Measurements from ENCODE around the gene CACNA1H. TPM values are rescaled to one million over a fixed set of nuclear protein-coding genes. Genes with fewer than 3 reads are reported as not detected.
A peak's percentile ranks its signal among the peaks of the same experiment; 100 is the strongest.

Gene CACNA1H
- total RNA-seq, 1 donor from 2014 or later = 4.2 TPM

DNA sequence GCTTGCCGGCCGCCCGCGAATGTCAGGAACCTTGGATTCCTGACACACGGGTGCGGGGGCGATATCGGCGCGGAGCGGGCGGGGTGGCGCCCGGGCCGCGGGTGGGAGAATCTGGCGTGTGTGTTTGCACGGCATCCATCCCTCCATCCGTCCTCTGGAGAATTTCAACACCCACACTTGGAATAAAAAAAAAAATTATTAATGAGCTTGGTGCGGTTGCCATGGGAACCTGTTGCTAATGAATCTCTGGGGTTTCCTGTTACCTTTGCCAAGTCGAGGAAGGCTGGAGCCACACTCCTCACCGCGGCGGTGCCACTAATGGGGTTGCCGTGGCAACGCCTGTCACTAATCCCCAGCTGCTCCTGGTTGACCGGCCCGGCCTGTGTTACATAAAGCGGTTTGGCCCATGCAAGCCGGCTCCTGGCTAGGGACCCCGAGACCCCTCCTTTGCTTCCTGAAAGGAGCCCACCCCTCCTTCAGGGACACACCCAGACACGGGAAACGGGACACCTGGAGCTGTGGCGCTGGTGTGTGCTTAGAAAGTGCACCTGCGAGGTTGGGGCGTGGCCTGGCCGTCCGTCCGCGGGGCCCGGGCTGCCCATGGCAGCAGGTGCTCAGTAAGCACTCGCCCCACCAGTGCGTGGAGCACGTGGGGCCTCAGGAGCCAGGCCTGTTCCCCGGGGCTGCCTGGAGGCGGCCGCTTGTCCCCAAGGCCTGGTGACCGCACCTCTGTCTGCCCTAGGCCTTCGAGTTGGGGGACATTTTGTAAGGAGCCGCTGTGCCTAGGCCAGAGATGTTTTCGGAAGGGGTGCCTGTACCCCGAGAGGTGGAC lies 14.6 kb downstream of the CACNA1H start:
- intact Hi-C loops (cut with DNase I) = no loop called here

GRCh38 chr16:1168837-1169236 lies 15.9 kb downstream of the CACNA1H start:
- no peak for DNase-seq
- ATAC-seq (ENCODE audit: poor library complexity) = no peak
- intact Hi-C loops (cut with DNase I) = no loop called here

More for the DNA sequence above, 14.6 kb downstream of the CACNA1H start:
- no peak for DNase-seq
- no peak for ATAC-seq (ENCODE audit: poor library complexity)

GRCh38 chr16:1169285-1170075 lies 16.6 kb downstream of the CACNA1H start:
- DNase-seq = no peak
- ATAC-seq (ENCODE audit: poor library complexity) = peak; percentile 33
- intact Hi-C loops (cut with DNase I) = no loop called here

DNA sequence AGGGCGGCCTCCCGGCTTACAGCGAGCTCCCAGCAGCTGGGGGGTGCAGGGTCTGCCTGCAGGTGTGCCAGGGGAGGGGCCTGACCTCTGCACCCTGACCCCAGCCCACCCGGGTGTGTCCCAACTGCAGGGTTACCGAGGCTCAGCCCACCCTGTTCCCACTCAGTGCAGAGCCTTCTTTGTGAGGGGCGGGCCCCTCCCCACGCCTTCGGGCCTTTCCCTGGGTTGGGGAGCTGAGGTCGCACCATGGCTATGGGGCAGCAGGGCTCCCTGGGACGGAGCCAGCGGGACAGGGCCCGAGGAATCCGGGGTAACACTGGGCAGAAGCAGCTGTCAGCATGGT lies 17.1 kb downstream of the CACNA1H start:
- ATAC-seq (ENCODE audit: poor library complexity) = no peak
- DNase-seq = no peak

DNA sequence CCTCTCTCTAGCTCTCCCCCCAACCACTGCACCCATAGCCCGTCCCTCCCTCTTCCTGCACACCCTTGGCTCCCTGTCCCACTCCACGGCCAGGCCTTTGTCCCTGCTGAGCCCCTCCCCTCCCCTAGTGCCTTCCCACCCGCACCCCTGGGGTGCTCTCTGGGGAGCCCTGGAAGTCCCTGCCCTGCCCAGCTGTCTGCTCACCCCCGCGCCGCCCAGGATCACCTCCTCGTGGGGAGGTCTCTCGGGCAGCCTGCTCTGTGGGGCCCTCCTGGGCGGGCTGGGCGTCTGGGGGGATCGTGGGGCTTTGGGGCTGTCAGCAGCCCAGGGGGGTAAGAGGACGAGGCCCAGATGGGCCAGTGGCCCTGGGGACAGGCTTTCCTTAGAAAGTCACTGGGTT lies 18.1 kb downstream of the CACNA1H start:
- ATAC-seq (ENCODE audit: poor library complexity) (no peak), DNase-seq (no peak)
- intact Hi-C loops (cut with DNase I) = no loop called here

More for the DNA sequence above, 17.1 kb downstream of the CACNA1H start:
- intact Hi-C loops (cut with DNase I) = no loop called here

GRCh38 chr16:1171854-1172428 lies 19.0 kb downstream of the CACNA1H start:
- intact Hi-C loops (cut with DNase I) = no loop called here
- DNase-seq = no peak
- ATAC-seq (ENCODE audit: poor library complexity) = no peak

- no peak for ATAC-seq (ENCODE audit: poor library complexity)
- intact Hi-C loops (cut with DNase I) = no loop called here
- no peak for DNase-seq
Observed at GRCh38 chr16:1172651-1173050, 19.7 kb downstream of the CACNA1H start.

DNA sequence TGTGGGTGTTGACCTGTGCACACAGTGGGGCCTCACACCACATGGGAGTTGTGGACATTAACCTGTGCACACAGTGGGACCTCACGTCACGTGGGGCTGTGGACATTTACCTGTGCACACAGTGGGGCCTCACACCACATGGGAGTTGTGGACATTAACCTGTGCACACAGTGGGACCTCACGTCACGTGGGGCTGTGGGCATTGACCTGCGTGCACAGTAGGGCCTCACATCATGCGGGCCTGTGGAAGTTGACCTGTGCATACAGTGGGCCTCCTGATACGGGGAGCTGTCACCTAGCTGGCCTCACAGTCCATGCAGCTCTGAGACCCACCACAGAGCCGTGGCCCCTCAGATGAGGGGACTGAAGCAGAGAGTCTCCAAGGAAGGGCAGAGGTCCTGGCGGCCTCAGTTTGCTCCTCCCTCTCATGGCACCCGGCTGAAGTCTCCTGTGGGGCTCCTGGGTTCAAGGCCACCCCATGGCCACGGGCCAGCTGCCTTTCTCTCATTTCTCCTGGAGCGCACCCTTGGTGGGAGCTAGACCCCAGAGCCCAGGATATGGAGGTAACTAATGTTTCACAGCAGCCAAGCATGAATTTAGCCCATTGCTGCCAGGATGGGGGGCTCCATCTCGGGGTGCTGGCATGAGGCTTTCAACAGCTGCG lies 21.0 kb downstream of the CACNA1H start:
- DNase-seq (no peak), ATAC-seq (ENCODE audit: poor library complexity) (no peak)
- intact Hi-C loops (cut with DNase I) = no loop called here

DNA sequence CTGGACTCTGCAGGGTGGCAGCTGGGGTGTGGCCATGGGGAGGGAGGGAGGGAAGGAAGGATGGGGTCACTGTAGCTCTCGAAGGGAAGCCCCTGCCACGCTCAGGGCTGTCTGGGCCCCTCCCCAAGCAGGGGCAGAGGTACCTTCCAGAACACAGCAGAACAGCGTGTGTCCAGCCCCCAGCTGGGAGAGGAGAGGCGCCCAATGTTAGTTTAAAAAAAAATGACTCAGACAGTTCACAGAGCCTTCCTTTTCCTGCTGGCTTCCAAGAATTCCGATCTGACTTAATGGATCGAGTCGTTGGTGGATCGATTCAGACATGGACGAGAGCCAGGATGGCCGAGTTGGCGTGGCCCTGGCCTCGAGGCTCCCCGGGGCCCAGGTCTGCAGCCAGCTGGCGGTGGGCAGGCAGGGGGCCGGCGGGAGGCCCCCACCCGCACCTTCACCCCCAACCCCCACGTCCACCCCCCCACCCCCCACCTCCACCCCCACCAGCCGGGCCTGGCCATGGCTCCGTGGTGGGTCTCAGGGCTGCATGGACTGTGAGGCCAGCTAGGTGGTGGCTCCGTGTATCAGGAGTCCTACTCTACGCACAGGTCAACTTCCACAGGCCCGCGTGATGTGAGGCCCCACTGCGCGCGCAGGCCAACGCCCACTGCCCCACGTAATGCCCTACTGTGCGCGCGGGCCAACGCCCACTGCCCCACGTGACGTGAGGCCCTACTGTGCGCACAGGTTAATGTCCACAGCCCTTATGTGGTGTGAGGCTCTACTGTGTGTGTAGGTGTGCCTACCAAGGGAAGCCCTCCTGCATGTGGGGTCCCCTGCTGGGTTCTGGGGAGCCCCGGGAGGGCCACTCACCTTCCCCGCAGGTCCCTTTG lies 21.8 kb downstream of the CACNA1H start:
- intact Hi-C loops (cut with DNase I) = no loop called here
- DNase-seq (no peak), ATAC-seq (ENCODE audit: poor library complexity) (no peak)

DNA sequence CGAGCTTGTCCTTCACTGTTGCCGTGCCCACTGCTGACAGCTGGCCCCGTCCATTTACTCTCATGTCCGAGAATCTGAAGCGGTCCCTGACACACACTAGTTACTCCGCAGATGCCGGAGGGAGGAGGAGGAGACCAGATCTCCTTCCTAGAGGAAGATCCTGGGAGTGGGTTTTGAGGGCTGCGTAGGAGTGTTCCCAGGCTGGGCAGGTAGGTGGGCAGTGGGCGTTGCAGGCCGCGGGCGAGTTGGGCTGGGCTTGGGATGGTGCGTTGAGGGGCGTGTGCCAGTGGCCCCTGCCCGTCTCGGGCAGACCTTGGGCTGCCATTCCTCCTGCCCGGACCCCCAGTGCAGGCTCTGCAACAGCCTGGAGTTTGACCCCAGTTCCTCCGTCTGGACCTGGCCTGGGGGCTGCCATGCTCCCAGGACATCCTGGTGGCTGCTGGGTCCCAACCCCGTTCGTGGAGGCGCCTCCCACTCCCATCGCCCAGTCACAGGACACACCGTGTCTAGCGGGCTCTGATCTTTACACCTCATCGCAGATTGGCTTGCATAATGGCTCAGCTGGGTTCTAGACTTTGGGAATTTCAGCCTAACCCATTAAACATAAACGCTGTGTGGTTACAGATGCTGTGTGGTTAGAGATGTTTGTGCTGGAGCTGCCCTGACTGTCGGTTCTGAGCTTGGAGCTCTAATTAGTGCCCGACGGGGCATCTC lies 22.8 kb downstream of the CACNA1H start:
- intact Hi-C loops (cut with DNase I) = no loop called here
- ATAC-seq (ENCODE audit: poor library complexity) = no peak
- no peak for DNase-seq

DNA sequence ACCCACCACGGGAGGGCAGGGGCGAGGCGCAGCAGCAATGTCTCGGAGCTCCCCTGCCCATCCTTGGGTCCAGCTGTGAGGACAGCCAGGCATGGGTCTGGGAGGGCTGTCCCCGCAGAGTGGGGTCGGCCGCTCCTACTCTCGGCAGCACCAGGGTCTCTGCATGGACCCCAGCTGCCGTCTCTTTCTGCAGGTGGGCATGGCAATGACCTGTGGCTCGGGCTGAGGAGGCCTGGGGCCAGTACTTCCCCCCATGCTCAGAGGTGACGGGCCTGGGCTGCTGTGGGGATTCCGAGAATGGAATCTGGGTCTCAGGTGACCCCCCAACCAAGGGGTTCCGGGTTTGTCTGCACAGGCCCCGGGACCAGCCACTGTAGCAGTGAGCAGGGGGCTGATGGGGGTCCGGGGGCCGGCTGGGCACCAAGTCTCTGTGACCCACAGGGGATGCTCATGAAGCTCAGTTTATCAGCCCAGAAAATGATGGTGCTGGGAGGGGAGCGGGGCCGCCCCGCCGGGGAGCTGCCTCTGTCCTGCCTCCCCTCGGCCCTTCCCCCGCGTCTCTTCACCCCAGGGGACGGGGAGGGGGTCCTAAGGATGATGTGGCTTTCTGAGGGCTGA lies 23.5 kb downstream of the CACNA1H start:
- intact Hi-C loops (cut with DNase I) = no loop called here

DNA sequence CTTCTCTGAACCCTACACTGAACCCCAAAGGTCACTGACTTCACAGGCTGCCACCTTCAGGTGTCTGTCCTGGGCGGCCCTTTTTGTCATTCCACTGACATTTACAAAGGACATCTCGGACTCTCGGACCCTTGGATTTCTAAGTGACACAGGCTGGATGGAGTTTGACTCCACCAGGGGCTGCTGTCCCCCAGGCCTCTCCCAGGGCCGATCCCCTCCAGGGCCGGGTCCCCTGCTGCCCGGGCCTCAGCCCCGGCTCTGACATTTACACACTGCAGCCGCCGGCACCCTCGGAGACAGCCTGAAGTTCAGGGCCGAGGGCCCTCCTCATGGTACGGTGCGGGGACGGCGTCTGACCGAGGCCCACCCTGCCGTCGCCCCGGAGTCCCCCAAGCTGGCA lies 24.1 kb downstream of the CACNA1H start:
- ATAC-seq (ENCODE audit: poor library complexity) (no peak), DNase-seq (no peak)
- intact Hi-C loops (cut with DNase I) = no loop called here

More for the DNA sequence above, 23.5 kb downstream of the CACNA1H start:
- ATAC-seq (ENCODE audit: poor library complexity) = no peak
- no peak for DNase-seq

- ATAC-seq (ENCODE audit: poor library complexity) = no peak
- no peak for DNase-seq
- intact Hi-C loops (cut with DNase I) = no loop called here
Observed at GRCh38 chr16:1177750-1178149, 24.8 kb downstream of the CACNA1H start.

- intact Hi-C loops (cut with DNase I) = no loop called here
- no peak for ATAC-seq (ENCODE audit: poor library complexity)
- no peak for DNase-seq
Observed at GRCh38 chr16:1178295-1178910, 25.5 kb downstream of the CACNA1H start.

GRCh38 chr16:1180549-1181403 lies 27.9 kb downstream of the CACNA1H start:
- peak; percentile 60 for DNase-seq
- intact Hi-C loops (cut with DNase I) = no loop called here
- ATAC-seq (ENCODE audit: poor library complexity) = peak; percentile 49
